H1 (cell line): Measurements from ENCODE around the gene RBM47.

Experiments
- ASH2L ChIP-seq: fragments of 200-600, 300-600 bp; sonication (generic); IDR thresholded peaks from one replicate; pipeline ENCODE4 v1.7.1; 2017; ENCODE audit warnings: low read length
- CEBPB ChIP-seq: IDR thresholded peaks from 2 replicates; pipeline ENCODE4 v1.6.1; 2012; ENCODE audit warnings: low read depth, low read length
- CHD1 ChIP-seq: IDR thresholded peaks from 2 replicates; pipeline ENCODE4 v1.6.1; 2012; ENCODE audit warnings: low read depth, low read length, improper control_type of control experiment
- CHD2 ChIP-seq: IDR thresholded peaks from 2 replicates; pipeline ENCODE4 v1.6.1; 2012; ENCODE audit warnings: low read length, improper control_type of control experiment
- EP300 ChIP-seq, 2 experiments: IDR thresholded peaks; 1 replicate in 1 of 2; 2 replicates in 1 of 2; pipeline ENCODE4 v1.6.1; 2011 to 2012; ENCODE audit warnings: low read depth in 2 of 2, low read length in 2 of 2, mild to moderate bottlenecking in 2 of 2, borderline replicate concordance in 1 of 2, inconsistent platforms in 1 of 2, moderate library complexity in 1 of 2
- HDAC2 ChIP-seq, 2 experiments: fragments of 300-600 bp in 1 of 2; sonication (generic) in 1 of 2; IDR thresholded peaks; 2 replicates each; pipeline ENCODE4 v1.6.1; 2011 to 2012; ENCODE audit warnings: low read depth in 2 of 2, low read length in 2 of 2, mild to moderate bottlenecking in 2 of 2, moderate library complexity in 2 of 2, borderline replicate concordance in 1 of 2, inconsistent platforms in 1 of 2
- JUND ChIP-seq: IDR thresholded peaks from 2 replicates; pipeline ENCODE4 v1.6.1; 2011; ENCODE audit warnings: mild to moderate bottlenecking, improper control_type of control experiment, low read length
- POLR2A ChIP-seq, 2 experiments: IDR thresholded peaks; 1 replicate in 1 of 2; 2 replicates in 1 of 2; pipeline ENCODE4 v1.6.1; 2011; ENCODE audit warnings: low read depth in 2 of 2, low read length in 2 of 2, mild to moderate bottlenecking in 2 of 2; ENCODE audit errors: control extremely low read depth in 1 of 2
- POLR2AphosphoS5 ChIP-seq: IDR thresholded peaks from 2 replicates; pipeline ENCODE4 v1.6.1; 2011; ENCODE audit warnings: low read depth, low read length
- RFX5 ChIP-seq: IDR thresholded peaks from 2 replicates; pipeline ENCODE4 v1.6.1; 2011; ENCODE audit warnings: low read depth, low read length, improper control_type of control experiment, borderline replicate concordance
- RNF2 ChIP-seq: fragments of 200-900, 300-1000 bp; sonication (generic); IDR thresholded peaks from 2 replicates; pipeline ENCODE4 v1.7.1; 2016; ENCODE audit warnings: borderline replicate concordance, low read depth, mild to moderate bottlenecking, antibody characterized with exemption, low read length; ENCODE audit not compliant: poor library complexity, severe bottlenecking; ENCODE audit errors: missing control alignments
- SP4 ChIP-seq: IDR thresholded peaks from 2 replicates; pipeline ENCODE4 v1.6.1; 2012; ENCODE audit warnings: low read length, inconsistent platforms
- TAF1 ChIP-seq: IDR thresholded peaks from 2 replicates; pipeline ENCODE4 v1.6.1; 2011; ENCODE audit warnings: mild to moderate bottlenecking, low read depth, low read length
- TF ChIP-seq, protein P1 (sequence below), 3 experiments: IDR thresholded peaks; 1 replicate in 2 of 3; 2 replicates in 1 of 3; pipeline versions ENCODE4 v1.5.1 to v1.6.1; 2011; ENCODE audit warnings: low read length in 3 of 3, mild to moderate bottlenecking in 3 of 3, inconsistent platforms in 2 of 3, low read depth in 1 of 3, moderate library complexity in 1 of 3; ENCODE audit not compliant: insufficient read depth in 1 of 3; ENCODE audit errors: control extremely low read depth in 1 of 3

DNA sequence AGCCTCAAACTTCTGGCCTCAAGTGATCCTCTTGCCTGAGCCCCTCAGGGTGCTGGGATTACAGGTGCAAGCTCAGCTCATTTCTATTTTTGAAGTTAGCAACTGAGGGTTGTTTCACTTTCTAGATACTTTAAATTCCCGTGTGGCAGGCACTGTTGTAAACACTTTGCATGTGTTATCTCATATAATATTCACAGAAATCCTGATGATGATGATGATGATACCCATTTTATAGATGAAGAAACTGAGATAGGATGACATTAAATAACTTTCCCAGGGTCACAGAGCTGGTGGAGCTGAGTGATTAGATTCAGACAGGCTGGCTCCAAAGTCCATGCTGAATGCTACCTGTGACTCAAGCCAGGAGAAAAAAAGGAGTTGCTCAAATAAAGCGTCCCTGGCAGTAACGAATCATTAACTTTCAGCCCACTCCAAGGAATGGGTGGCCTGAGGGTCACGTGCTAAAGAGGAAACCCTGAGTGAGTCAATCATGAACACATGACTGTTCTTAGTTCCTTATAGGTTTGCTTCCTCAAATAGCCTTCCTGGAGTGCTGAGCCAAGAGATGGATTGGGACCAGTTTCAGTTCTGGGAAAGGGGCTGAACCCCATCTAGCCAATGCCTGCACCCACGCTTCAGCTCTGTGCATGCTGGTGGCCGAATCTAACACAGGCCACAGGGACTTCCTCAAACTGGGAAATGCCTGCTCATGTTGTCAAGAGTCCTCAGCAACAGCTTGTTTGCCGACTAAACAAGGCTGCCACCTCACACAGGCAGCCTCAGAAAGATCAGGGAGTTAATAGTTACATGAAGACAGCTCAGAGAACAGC is 52.8 kb downstream of the RBM47 start:
- TF ChIP-seq POLR2A (IDR thresholded peaks at IDR 0.05; ENCODE audit: control extremely low read depth in 1 of 2, low read depth in 2 of 2, low read length in 2 of 2), result no peak
- no peak for TF ChIP-seq CHD1
- no peak for TF ChIP-seq CHD2
- TF ChIP-seq, protein P1, sequence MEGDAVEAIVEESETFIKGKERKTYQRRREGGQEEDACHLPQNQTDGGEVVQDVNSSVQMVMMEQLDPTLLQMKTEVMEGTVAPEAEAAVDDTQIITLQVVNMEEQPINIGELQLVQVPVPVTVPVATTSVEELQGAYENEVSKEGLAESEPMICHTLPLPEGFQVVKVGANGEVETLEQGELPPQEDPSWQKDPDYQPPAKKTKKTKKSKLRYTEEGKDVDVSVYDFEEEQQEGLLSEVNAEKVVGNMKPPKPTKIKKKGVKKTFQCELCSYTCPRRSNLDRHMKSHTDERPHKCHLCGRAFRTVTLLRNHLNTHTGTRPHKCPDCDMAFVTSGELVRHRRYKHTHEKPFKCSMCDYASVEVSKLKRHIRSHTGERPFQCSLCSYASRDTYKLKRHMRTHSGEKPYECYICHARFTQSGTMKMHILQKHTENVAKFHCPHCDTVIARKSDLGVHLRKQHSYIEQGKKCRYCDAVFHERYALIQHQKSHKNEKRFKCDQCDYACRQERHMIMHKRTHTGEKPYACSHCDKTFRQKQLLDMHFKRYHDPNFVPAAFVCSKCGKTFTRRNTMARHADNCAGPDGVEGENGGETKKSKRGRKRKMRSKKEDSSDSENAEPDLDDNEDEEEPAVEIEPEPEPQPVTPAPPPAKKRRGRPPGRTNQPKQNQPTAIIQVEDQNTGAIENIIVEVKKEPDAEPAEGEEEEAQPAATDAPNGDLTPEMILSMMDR (IDR thresholded peaks at IDR 0.05; ENCODE audit: control extremely low read depth in 1 of 3, insufficient read depth in 1 of 3, low read depth in 1 of 3, low read length in 3 of 3), result no peak
- no peak for TF ChIP-seq SP4
- TF ChIP-seq POLR2AphosphoS5, result no peak
- no peak for TF ChIP-seq TAF1
- TF ChIP-seq CEBPB, result no peak
- TF ChIP-seq RFX5, result no peak
- TF ChIP-seq ASH2L, result no peak
- no peak for TF ChIP-seq JUND
- TF ChIP-seq RNF2, result no peak
- TF ChIP-seq EP300 (IDR thresholded peaks at IDR 0.05; ENCODE audit: borderline replicate concordance in 1 of 2, low read depth in 2 of 2, low read length in 2 of 2), result no peak
- TF ChIP-seq HDAC2 (IDR thresholded peaks at IDR 0.05; ENCODE audit: borderline replicate concordance in 1 of 2, low read depth in 2 of 2, low read length in 2 of 2), result no peak
